WERI-Rb-1 (cell line): ENCODE data around the gene MYO5C.

ENCODE experiments used
- DNase-seq: peaks from one replicate; pipeline ENCODE4 v3.0.0-alpha.2; 2020
- H3K27ac ChIP-seq: fragments of 250-450 bp; sonication (Bioruptor Pico); 2 replicates; pipeline ENCODE4 v1.5.1; 2020; ENCODE audit warnings: mild to moderate bottlenecking, moderate library complexity
- H3K27me3 ChIP-seq: fragments of 250-450 bp; sonication (Bioruptor Pico); 2 replicates; pipeline ENCODE4 v1.5.1; 2021; ENCODE audit warnings: mild to moderate bottlenecking, low read depth, moderate library complexity; ENCODE audit not compliant: insufficient read depth, severe bottlenecking
- H3K36me3 ChIP-seq: fragments of 250-450 bp; sonication (Bioruptor Pico); 2 replicates; pipeline ENCODE4 v1.5.1; 2020; ENCODE audit warnings: mild to moderate bottlenecking, moderate library complexity
- H3K4me3 ChIP-seq: 2 replicates; pipeline ENCODE4 v1.5.1; 2011; ENCODE audit warnings: low read depth, mild to moderate bottlenecking, control low read depth, low read length
- H3K9me3 ChIP-seq: fragments of 250-450 bp; sonication (Bioruptor Pico); 2 replicates; pipeline ENCODE4 v1.5.1; 2021; ENCODE audit warnings: mild to moderate bottlenecking, moderate library complexity; ENCODE audit not compliant: severe bottlenecking
- TF ChIP-seq, protein P1 (sequence below): IDR thresholded peaks from 2 replicates; pipeline ENCODE4 v1.5.1; 2011; ENCODE audit warnings: low read depth, mild to moderate bottlenecking, control low read depth, inconsistent platforms, low read length

MYO5C gene

GRCh38 chr15:52263563-52264282 lies 31.9 kb downstream of the MYO5C start:
- TF ChIP-seq, protein P1, sequence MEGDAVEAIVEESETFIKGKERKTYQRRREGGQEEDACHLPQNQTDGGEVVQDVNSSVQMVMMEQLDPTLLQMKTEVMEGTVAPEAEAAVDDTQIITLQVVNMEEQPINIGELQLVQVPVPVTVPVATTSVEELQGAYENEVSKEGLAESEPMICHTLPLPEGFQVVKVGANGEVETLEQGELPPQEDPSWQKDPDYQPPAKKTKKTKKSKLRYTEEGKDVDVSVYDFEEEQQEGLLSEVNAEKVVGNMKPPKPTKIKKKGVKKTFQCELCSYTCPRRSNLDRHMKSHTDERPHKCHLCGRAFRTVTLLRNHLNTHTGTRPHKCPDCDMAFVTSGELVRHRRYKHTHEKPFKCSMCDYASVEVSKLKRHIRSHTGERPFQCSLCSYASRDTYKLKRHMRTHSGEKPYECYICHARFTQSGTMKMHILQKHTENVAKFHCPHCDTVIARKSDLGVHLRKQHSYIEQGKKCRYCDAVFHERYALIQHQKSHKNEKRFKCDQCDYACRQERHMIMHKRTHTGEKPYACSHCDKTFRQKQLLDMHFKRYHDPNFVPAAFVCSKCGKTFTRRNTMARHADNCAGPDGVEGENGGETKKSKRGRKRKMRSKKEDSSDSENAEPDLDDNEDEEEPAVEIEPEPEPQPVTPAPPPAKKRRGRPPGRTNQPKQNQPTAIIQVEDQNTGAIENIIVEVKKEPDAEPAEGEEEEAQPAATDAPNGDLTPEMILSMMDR = no peak
- Histone ChIP-seq H3K4me3 (no peak overlapping the region), H3K27me3 (no peaks in the 10 kb centered on the region), H3K9me3 (no peaks in the 10 kb centered on the region), H3K36me3 (peaks cover 13% of the 10 kb centered on the region), H3K27ac (no peak overlapping the region)
- DNase-seq = no peak

GRCh38 chr15:52262364-52262763 lies 33.2 kb downstream of the MYO5C start:
- Histone ChIP-seq H3K4me3 (no peak overlapping the region), H3K27ac (no peak overlapping the region), H3K9me3 (no peaks in the 10 kb centered on the region), H3K36me3 (peaks cover 8% of the 10 kb centered on the region), H3K27me3 (no peaks in the 10 kb centered on the region)
- TF ChIP-seq, protein P1 = no peak
- no peak for DNase-seq

GRCh38 chr15:52261498-52262242 lies 33.9 kb downstream of the MYO5C start:
- Histone ChIP-seq H3K4me3 (no peak overlapping the region), H3K27ac (no peak overlapping the region), H3K27me3 (no peaks in the 10 kb centered on the region), H3K36me3 (peaks cover 3% of the 10 kb centered on the region; the same call in 1 of the 2 replicates), H3K9me3 (no peaks in the 10 kb centered on the region)
- TF ChIP-seq, protein P1 = no peak
- DNase-seq = no peak

DNA sequence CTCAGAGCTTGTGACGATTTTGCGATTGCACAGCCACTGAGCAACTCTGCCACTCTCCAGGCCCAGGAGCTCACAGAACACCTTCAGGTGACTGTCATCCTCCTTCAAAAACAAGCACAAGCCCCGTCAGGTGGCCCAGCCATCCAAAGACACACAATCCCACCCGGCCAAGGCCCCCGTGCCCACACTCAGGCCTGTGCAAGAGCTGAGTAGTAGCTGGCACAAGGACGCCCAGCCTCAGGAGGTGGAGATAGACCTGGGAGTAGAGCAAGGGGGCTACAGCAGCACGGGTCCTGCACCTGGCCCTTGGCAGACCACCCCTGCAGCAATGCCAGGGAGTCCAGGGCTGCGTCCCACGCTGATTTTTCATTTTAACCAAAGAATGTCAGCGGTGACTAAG lies 34.6 kb downstream of the MYO5C start:
- Histone ChIP-seq H3K36me3 (no peaks in the 10 kb centered on the region; the same call in 1 of the 2 replicates), H3K4me3 (no peak overlapping the region), H3K9me3 (no peaks in the 10 kb centered on the region), H3K27ac (no peak overlapping the region), H3K27me3 (no peaks in the 10 kb centered on the region)
- TF ChIP-seq, protein P1 = no peak
- no peak for DNase-seq

DNA sequence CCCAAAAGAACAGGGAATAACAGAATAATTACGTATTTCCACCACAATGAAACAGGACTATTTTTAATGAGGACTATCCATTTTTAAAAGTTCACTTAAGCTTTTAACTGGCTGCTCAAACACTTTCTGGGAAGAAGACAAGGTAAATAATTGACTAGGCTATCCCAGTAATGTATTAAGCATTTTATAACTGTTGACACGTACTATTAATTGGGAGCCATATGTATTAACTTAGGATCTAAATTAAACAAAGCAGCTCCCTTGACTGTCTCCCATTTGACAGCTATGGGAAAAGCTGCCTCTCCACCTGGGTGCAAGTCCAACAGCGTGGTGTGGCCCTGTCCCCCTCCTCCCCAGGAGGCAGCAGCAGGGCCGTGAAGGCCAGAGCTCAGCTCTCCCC lies 36.1 kb downstream of the MYO5C start:
- Histone ChIP-seq H3K36me3 (peaks cover 3% of the 10 kb centered on the region; the same call in 1 of the 2 replicates), H3K27ac (no peak overlapping the region), H3K9me3 (no peaks in the 10 kb centered on the region), H3K27me3 (no peaks in the 10 kb centered on the region), H3K4me3 (no peak overlapping the region)
- TF ChIP-seq, protein P1 = no peak
- DNase-seq = no peak
